GM19238 (cell line): ENCODE results near the gene EIF5.

Experiments used
- DNase-seq: peaks from one replicate; pipeline ENCODE4 v3.0.0; 2011; ENCODE audit warnings: low spot score; ENCODE audit not compliant: insufficient read length

EIF5 gene

DNA sequence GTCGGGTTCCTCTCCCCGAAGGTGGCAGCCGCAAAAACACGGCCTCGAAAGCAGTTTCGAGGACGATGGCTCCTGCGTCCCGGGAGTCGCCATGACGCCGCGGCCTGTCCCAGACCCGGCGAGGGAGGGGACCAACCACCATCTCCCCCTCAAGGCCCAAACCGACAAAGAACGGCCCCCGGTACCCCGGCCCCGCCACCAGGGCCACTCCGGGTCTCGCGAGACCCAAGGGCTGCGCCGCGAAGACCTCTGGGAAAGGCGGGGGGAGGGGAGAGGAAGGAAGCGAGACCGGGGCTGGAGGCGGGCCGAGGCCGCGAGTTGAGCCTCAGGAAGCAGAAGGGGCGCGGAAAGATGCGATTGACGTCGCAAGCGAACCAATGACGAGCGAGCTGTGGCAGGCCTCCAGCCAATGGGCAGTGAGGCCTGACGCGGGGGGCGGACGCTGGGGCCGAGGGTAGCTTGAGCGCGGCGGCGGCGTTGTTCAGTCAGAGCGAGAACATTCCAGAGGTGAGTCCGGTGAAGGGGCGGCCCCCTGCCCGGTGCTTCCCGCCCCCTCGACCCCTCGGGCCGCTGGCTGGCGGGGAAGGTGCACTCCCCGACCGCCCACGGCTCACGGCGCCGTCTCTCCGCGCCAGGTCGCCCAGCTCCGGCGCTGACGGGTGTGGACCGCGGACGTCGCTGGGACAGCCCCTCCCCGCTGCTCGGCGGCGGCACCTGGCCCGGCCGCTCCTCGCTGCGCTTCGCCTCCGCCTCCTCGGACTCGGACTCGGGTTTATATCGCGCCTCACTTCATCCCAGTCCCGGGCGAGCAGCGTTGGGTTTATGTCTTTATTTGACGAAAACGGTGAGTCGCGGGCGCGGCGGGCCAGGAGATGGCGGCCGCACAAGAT is at the start of gene EIF5:
TSS of gene EIF5 (plus strand) at position 484 of the 890 bp plus-strand sequence. CDS start 1,624 bp downstream, outside the sequence.
- peak; percentile 94 for DNase-seq

GRCh38 chr14:103284574-103285467 is 49.2 kb upstream of the EIF5 start:
- no peak for DNase-seq

DNA sequence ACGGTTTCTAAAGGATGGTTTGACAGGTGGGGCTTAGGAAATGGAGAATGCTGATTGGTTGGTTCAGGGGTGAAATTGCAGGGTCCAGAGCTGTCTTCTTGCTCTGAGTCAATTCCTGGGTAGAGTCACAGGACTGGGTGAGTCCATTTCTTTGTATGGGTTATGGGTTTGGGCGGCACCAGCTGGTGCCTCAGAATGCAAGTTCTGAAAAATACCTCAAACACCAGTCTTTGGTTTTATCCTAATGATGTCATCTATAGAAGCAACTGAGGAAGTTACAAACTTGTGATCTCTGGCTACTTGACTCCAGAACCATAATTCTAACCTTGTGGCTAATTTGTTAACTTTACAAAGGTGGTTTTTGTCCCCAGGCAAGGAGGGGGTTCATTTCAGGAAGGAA is 47.6 kb upstream of the EIF5 start:
- DNase-seq = no peak

DNA sequence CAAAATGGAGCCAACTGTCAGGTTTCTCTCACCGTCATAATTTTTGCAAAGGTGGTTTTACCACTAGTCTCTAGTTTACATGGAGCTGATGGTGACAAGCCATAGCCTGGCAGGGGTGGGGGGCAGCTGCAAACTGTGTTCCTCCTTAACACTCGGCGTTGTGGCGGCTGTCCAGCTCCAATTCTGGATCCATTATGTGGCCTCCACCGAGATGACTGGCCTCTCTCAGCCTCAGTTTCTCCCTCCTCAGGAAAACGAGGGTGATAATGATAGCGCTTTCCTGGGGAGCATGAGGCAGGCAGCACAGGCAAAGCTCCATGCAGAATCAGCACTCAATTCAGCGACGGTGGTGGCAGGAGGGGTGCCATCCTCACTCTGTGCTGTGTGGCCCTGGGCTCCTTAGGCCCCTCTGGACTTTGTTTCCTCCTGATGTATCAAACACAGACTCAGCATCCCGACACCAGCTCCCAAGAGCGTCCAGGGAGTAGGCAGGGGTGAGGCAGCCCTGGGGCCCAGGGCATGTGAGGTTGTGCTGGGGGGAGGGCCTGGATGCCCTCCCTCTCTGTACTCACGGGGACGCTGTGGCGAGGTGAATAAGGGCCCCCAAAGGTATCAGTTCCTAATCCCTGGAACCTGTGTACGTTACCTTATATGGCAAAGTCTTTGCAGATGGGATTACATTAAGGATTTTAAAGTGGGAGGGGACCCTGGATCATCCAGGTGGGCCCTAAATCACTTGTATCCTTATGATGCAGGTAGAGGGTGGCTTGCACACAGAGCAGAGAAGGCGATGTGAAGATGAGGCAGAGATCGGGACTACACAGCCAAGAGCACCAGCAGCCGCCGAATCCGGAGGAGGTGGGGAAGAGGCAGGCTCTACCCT is 46.8 kb upstream of the EIF5 start:
- DNase-seq = no peak

DNA sequence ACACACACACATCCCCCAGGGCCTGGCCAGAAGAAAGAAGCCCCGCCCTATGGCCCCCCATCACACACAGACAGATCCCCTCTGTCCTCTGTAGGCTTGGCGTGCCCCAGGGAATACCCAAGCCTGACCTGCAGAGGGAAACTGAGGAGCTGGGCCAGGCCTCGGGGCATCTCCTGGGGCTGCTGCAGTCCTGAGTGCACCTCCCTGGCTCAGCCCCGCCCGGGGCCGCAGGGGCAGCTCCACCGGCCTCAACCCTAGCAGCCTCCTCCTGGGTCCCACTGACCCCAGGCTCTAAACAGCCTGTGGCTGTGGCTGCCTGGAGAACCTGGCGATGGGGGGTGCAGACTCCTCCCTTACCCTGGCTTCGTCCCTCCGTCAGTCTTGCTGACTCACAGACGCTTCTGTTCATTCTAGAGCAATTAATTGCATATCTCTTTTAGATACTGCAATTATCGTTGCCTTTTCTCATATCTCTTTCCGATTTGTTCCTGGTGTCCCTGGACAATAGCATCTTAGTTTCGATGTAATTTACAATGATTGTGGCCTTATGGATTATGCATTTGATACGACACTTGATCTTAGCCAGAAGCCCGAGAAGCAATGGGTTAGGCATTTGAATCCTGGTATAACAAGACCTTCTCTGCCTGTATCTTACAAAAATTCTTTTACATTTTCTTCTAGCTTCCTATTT is 45.8 kb upstream of the EIF5 start:
- DNase-seq = no peak

- DNase-seq = no peak
Measured at GRCh38 chr14:103290056-103290455, 44.0 kb upstream of the EIF5 start.

- no peak for DNase-seq
Measured at GRCh38 chr14:103290494-103290893, 43.5 kb upstream of the EIF5 start.

DNA sequence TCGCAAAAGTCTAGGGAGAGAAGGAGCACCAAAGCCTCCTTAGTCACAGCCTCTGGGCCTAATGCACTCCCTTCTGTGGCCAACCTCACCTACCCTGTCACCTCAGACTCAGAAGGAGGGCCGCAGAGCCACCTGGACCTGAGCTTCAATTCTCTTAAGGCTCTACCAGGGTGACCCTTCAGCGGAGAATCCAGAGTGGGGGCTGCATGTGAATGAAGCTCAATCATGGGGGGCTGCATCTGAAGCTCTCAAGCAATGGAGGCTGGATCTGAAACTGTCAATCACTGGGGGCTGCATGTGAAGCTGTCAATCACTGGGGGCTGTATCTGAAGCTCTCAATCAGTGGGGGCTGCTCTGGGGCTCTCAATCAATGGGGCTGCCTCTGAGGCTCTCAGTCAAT is 43.1 kb upstream of the EIF5 start:
- no peak for DNase-seq

GRCh38 chr14:103292426-103293374 is 41.3 kb upstream of the EIF5 start:
- DNase-seq = peak; percentile 76

DNA sequence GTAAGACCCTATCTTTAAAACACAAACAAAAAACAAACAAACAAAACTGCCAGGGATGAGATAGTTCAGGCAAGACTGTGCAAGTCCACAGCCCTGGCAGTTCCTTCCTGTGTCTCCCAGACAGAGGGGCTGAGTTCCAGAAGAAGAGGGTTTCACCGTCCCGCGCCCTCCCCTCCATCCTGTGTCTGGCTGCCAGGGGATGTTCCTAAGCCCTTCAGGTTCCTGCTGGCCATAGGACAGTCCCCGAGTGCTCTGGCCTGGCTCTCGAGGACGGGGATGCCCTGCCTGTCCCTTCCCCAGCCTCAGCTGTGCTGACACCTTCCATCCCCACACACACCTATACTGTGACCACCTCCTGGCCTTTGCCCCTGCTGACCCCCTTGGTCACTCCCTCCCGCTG is 40.6 kb upstream of the EIF5 start:
- no peak for DNase-seq

GRCh38 chr14:103294091-103294490 is 39.9 kb upstream of the EIF5 start:
- DNase-seq = no peak

DNA sequence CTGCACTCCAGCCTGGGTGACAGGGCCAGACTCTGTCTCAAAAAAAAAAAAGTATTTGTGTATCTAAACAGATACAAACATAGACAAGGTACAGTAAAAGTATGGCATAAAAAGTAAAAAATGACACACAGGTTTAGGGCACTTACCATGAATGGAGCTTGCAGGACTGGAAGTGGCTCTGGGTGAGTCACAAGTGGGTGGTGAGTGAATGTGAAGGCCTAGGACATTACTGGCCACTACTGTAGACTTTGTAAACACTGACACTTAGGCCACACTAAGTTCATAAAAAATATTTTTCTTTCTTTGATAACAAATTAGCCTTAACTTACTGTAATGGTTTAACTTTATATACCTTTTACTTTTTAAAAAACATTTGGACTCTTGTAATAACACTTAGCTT is 38.0 kb upstream of the EIF5 start:
- no peak for DNase-seq

DNA sequence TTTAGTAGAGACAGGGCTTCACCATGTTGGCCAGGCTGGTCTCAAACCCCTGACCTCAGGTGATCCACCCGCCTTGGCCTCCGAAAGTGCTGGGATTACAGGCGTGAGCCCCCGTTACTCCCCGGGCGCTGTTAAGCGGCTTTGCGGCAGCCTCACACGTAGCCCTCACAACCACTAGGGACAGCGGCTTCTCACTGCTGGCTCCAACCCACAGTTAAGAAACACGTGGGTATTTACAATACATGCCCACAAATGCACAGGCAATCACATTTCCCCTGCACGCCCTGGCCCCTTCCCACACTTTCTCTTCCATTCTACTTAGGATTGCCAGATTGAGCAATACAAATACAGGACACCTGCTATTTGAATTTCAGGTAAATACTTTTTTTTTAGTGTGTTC is 37.0 kb upstream of the EIF5 start:
- DNase-seq = no peak

DNA sequence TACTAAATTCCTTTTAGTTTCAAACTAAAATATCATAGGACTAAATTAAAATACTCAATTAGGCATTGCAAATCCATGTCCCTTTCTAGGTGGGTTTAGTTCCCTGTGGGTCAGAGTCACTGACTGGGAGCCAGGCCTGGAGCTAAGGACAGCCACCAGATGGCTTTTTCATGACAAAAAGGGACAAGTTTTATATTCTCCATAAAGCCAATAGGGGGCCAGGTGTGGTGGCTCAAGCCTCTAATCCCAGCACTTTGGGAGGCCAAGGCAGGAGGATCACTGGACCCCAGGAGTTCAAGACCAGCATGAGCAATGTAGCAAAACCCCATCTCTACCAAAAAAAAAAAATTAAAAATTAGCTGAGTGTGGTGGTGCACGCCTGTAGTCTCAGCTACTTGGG is 35.4 kb upstream of the EIF5 start:
- DNase-seq = no peak

DNA sequence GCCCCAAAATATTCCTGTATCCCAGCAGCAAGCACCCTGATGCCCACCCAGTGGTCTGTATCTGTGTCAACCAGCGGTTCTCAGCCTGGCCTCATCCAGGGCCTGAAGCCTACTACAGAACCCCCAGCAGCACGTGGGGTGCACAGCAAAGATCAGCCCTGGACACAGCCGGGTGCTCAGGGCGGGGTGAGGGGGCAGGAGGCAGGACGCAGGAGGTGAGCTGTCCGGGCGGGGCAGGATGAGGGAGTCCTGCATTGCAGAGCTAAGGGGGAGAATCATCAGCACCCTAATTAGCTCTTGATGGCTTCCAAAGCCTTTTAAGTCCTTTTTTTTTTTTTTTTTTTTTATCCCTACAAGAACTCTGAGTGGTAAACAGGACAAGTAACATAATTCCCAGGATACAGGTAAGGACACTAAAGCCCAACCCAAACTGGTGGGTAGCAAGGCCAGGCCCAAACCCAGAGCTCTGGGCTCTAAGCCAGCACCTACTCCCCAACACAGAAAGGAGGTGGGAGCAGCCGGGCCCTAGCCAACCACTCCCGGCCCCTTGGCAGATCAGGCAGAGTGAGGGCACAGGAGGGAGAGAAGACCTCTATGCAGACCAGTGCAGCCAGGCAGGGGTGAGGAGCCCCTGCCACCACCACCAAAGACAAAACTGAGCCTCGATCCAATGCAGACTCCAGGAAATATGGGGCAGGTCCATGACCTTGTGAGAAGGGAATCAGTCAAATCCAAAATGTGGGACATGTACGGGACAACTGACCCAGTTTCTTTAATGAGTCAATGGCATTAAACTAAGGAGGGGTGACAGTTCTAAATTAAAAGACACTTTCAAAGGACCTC is 32.3 kb upstream of the EIF5 start:
- no peak for DNase-seq

- DNase-seq = no peak
Measured at GRCh38 chr14:103302966-103303365, 31.1 kb upstream of the EIF5 start.

GRCh38 chr14:103304706-103305105 is 29.3 kb upstream of the EIF5 start:
- no peak for DNase-seq

GRCh38 chr14:103308717-103309616 is 25.1 kb upstream of the EIF5 start:
- no peak for DNase-seq
